Neural crest cell (in vitro differentiated cells): Measurements from ENCODE around the gene RAB11FIP4. TPM values are rescaled to one million over a fixed set of nuclear protein-coding genes. Genes with fewer than 3 reads are reported as not detected.

Source experiments
- DNase-seq: peaks from one replicate; pipeline ENCODE4 v3.0.0; 2021; ENCODE audit warnings: low read depth, mixed read lengths, low spot score
- H3K27ac Mint-ChIP-seq: one replicate; pipeline ENCODE4 v1.8.0; 2021; ENCODE audit warnings: mild to moderate bottlenecking, mixed read lengths; ENCODE audit not compliant: unreplicated experiment
- H3K27me3 Mint-ChIP-seq: 2 replicates; pipeline ENCODE4 v1.8.0; 2021; ENCODE audit warnings: low read depth, mild to moderate bottlenecking, mixed read lengths
- H3K36me3 Mint-ChIP-seq: 2 replicates; pipeline ENCODE4 v1.8.0; 2021; ENCODE audit warnings: low read depth, mild to moderate bottlenecking, mixed read lengths
- H3K4me1 Mint-ChIP-seq: 2 replicates; pipeline ENCODE4 v1.8.0; 2021; ENCODE audit warnings: mixed read lengths
- H3K4me3 Mint-ChIP-seq: one replicate; pipeline ENCODE4 v1.8.0; 2021; ENCODE audit warnings: mild to moderate bottlenecking, mixed read lengths
- H3K9me3 Mint-ChIP-seq: 2 replicates; pipeline ENCODE4 v1.8.0; 2021; ENCODE audit warnings: mixed read lengths
- CTCF ChIP-seq: fragments of 200-600 bp; sonication (generic); conservative IDR thresholded peaks from 2 replicates; pipeline ENCODE4 v1.5.0; 2021; ENCODE audit warnings: antibody characterized with exemption, mild to moderate bottlenecking
- total RNA-seq: library from RNA; stranded (reverse); gene quantifications from 2 replicates; pipeline ENCODE4 v1.2.1, GENCODE V29; 2021

Gene RAB11FIP4
- total RNA-seq, 1 donor from 2014 or later: 7.4 TPM

GRCh38 chr17:31546650-31547049, 155.2 kb downstream of the RAB11FIP4 start:
- Mint-ChIP-seq H3K9me3 (no peaks in the 10 kb centered on the region), H3K27me3 (peaks cover 16% of the 10 kb centered on the region), H3K4me1 (peaks cover 14% of the 10 kb centered on the region), H3K4me3 (peak overlapping the region; percentile 79), H3K36me3 (no peaks in the 10 kb centered on the region), H3K27ac (no peak overlapping the region)
- no peak for TF ChIP-seq CTCF
- DNase-seq: no peak

DNA sequence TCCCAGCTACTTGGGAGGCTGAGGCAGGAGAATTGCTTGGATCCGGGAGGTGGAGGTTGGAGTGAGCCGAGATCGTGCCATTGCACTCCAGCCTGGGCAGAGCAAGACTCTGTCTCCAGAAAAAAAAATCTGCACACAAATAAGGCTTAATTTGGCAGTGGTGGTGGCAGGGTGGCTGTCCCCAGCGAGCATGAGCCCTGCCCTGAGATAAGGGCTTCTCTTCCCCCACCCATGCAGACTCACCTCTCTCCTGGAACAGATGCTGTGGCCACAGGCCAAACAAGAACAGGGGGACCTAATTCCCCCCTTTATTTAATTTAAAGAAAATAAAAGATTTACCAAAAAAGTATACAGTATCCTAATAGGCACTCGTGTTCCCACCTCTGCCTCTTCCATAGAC, 157.2 kb downstream of the RAB11FIP4 start:
- Mint-ChIP-seq H3K9me3 (no peaks in the 10 kb centered on the region), H3K27me3 (peaks cover 33% of the 10 kb centered on the region), H3K4me1 (peaks cover 14% of the 10 kb centered on the region), H3K36me3 (no peaks in the 10 kb centered on the region), H3K4me3 (peak overlapping the region; percentile 79), H3K27ac (peak overlapping the region; percentile 72)
- no peak for TF ChIP-seq CTCF
- no peak for DNase-seq

- no peak for DNase-seq
- Mint-ChIP-seq H3K4me3 (peak overlapping the region; percentile 79), H3K27ac (peak overlapping the region; percentile 72), H3K9me3 (no peaks in the 10 kb centered on the region), H3K27me3 (peaks cover 37% of the 10 kb centered on the region), H3K4me1 (peaks cover 14% of the 10 kb centered on the region), H3K36me3 (no peaks in the 10 kb centered on the region)
- no peak for TF ChIP-seq CTCF
These were observed 157.6 kb downstream of the RAB11FIP4 start for GRCh38 chr17:31549121-31549524.

- Mint-ChIP-seq H3K27ac (peak overlapping the region; percentile 92), H3K9me3 (no peaks in the 10 kb centered on the region), H3K36me3 (no peaks in the 10 kb centered on the region), H3K4me1 (peaks cover 14% of the 10 kb centered on the region), H3K4me3 (peak overlapping the region; percentile 79), H3K27me3 (peaks cover 43% of the 10 kb centered on the region)
- no peak for TF ChIP-seq CTCF
- peak; percentile 96 for DNase-seq
These were observed 158.3 kb downstream of the RAB11FIP4 start for GRCh38 chr17:31549525-31550388.

GRCh38 chr17:31550389-31551056, 159.0 kb downstream of the RAB11FIP4 start:
- DNase-seq: no peak
- H3K36me3 Mint-ChIP-seq: no peaks in the 10 kb centered on the region
- H3K4me1 Mint-ChIP-seq: peaks cover 14% of the 10 kb centered on the region
- peak overlapping the region; percentile 79 for H3K4me3 Mint-ChIP-seq
- no peak overlapping the region for H3K27ac Mint-ChIP-seq
- TF ChIP-seq CTCF: no peak
- H3K27me3 Mint-ChIP-seq: peaks cover 44% of the 10 kb centered on the region
- no peaks in the 10 kb centered on the region for H3K9me3 Mint-ChIP-seq
